Measurements from ENCODE around the gene CTNNA3. TPM values are rescaled to one million over a fixed set of nuclear protein-coding genes. Genes with fewer than 3 reads are reported as not detected.

CTNNA3 gene
- polyA plus RNA-seq, 3 donors = 0.05 to 0.09 TPM; not detected in 1

DNA sequence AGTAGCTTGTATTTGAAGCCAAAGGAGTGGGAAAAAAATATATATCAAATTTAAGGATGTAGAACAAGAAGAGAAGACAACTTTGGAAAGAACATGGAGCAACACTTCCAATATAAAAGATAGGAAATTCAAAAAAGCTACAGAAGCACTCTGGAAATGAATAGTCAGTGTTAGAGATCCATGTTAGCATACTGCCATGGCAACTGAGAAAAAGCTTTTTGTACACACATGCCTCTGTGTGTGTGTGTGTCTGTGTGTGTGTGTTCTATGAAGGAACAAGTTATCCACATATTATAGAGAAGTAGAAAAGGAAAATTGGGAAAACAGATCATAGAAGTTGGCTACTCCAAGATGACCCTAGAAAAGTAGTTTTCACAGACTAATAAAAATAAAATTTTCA lies 673.9 kb downstream of the CTNNA3 start:
- H3K27ac ChIP-seq (ENCODE audit: low read depth, low read length) = no peak overlapping the region

DNA sequence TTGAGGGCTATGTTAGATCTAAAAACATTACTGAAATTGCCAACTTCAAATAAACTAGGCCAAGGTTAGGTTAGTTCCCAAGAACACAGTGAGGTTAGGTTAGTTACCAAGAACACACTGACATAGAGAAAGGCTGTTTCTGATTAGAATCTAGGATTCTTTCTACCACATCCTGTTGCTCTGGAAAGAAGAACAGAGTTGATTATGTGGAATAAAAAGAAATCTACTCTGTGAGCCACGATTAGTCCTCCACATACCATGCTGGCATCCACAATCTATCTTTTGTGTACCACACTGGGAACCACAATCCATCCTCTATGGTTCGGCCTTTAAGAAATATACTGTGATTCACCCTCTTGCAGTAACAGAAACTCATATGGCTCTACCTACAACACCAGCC lies 678.8 kb downstream of the CTNNA3 start:
- H3K27ac ChIP-seq (ENCODE audit: low read depth, low read length) = no peak overlapping the region
- 76 to 90% (median 87%) methylated on average over 2 of the region's 2 CpGs for WGBS, 3 donors

DNA sequence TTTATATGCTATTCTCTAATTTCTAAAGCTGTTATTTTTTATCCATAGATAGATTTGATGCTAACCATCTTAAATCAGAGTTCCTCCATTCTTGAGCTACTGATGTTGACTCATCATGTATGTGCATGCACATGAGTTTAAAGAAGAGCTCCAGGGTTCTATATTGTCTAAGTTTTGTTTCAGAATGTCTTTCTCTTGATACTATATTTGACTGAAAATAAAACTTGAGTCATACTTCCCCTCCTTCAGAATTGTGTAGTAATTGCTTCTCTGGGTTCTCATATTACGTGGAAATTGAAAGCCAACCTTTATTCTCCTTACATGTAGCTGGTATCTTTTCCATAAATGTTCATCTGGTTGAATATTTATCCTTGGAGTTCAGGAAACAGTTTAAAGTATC lies 680.8 kb downstream of the CTNNA3 start:
- WGBS, 3 donors = 56 to 62% (median 60%) methylated on average over 1 of the region's 1 CpG
- no peak overlapping the region for H3K27ac ChIP-seq (ENCODE audit: low read depth, low read length)

DNA sequence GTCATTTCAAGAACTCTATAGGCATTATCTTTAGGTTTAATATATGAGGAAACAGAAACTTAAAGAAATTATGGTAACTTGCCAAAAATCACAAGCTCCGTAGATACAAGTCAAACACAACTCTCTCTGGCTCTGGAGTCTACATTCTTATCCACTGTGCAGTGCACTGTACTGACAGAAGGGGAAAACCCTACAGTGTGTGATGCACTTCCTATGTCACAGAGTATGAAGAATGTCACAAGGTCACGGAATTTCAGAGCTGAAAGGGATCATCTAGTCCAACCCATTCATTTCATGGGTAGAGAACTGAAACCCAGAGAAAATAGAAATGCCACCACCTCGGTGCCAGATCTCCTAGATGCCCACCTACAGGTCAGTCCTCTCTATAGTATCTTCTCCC lies 684.0 kb downstream of the CTNNA3 start:
- H3K27ac ChIP-seq (ENCODE audit: low read depth, low read length) = no peak overlapping the region
- 75 to 78% (median 76%) methylated on average over 3 of the region's 3 CpGs for WGBS, 3 donors

DNA sequence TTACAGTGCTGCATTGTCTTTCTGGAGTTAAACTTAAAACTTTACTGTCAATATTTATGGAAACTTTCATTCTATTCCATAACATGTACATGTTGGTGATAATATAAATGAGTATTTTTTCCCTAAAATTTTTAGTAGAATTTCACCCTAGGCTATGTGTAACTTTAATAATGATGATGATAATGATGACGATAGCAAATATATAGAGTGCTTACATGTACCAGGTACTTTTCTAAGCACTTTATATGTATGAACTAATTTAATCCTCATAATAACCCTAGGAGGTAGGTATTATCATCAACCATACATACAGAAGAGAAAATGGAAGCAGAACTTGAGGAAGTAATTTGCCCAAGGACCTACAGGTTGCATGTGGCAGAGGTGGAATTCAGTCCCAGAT lies 684.5 kb downstream of the CTNNA3 start:
- WGBS, 3 donors = 95 to 97% (median 97%) methylated on average over 1 of the region's 1 CpG
- no peak overlapping the region for H3K27ac ChIP-seq (ENCODE audit: low read depth, low read length)

DNA sequence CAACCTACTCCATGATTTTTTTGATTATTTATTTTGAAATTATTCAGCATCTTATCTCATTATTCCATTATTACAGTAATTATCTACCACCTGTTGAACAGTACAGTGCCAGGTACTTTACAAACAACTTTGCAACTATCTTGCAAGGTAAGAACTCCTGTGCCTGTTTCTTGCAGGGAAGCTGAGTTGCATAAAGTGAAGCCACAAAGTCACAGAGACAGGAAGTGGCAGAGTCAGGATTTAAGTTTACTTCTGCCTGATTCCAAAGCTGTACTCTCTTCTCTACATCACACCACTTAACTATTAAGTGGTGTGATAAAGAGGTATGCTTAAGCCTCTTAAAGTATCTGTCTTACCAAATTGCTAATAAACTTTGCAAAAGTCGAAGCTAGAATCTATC lies 690.0 kb downstream of the CTNNA3 start:
- H3K27ac ChIP-seq (ENCODE audit: low read depth, low read length) = no peak overlapping the region
- 39 to 87% (median 54%) methylated on average over 1 of the region's 1 CpG for WGBS, 3 donors

DNA sequence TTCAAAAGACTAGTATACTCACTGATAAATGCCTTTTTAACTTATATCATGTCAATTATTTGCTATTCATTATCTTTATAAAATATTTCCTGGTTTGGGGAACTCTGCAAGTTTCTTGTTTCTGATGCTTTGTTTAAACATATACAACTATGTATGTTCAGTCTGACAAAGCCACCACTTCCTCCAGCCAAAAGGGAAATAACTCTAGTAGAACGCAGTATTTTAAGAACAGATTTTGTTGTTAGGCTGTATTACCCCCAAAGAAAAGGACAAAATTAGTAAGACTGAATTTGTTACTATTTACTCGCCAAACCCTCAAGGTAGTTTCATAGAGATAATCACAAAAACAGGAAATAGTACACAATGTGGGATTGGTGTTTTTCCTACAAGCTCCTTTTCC lies 691.3 kb downstream of the CTNNA3 start:
- H3K27ac ChIP-seq (ENCODE audit: low read depth, low read length) = no peak overlapping the region
- WGBS, 3 donors = 46 to 84% (median 52%) methylated on average over 2 of the region's 2 CpGs

DNA sequence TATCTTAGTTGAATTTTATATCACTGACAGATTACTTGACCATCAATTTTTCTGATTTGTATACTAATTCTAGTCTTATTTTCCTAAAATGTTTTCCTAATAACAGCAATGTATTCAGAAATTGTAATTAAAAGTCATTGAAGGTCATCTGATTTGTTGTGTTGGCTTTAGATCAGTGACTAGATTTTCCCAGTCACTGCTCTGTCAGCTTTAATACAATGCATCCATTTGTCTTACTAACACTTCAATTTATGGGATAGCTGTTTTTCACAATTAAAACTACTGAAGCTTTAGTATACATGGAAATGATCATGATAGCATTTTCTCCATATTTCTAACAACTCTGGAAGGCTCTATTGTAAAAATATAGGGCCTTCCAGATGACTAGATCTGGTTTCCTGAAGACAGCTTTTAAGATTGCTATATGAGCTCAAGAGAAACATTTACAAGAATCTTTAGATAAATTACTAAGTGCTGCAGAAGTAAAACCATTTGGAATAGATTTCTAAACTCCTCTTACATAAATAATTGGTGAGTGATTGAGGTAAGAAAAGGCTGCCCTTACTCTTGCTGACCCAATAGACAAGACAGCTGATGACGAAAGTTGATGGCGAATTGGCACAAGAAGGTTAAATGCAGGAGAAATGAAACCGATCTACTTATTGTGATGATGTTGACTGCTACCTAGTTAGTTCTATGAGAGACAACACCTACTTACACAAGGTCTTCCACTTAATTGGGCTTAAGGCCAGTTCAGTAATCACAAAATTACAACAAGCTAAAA lies 696.0 kb downstream of the CTNNA3 start:
- no peak overlapping the region for H3K27ac ChIP-seq (ENCODE audit: low read depth, low read length)
- WGBS, 3 donors = 88 to 97% (median 91%) methylated on average over 3 of the region's 3 CpGs

DNA sequence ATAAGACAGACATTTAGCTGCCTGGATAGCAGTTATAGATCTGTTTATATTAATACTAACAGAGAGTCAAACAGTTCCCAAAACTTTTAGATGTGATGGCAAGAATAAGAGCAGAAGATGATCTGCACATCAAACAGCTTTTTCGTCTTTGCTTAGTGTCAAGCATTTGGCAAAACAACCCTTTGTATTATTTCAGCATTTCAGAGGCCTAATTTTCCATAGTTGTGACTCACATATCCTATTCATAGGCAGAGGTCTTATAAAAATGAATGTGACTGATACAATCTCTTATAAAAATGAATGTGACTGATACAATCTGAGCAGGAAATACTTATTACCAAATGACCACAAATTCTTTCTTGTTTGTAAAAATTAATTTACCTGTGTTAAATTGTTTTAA lies 699.0 kb downstream of the CTNNA3 start:
- WGBS, 3 donors = 51 to 84% (median 53%) methylated on average over 1 of the region's 1 CpG
- H3K27ac ChIP-seq (ENCODE audit: low read depth, low read length) = no peak overlapping the region

DNA sequence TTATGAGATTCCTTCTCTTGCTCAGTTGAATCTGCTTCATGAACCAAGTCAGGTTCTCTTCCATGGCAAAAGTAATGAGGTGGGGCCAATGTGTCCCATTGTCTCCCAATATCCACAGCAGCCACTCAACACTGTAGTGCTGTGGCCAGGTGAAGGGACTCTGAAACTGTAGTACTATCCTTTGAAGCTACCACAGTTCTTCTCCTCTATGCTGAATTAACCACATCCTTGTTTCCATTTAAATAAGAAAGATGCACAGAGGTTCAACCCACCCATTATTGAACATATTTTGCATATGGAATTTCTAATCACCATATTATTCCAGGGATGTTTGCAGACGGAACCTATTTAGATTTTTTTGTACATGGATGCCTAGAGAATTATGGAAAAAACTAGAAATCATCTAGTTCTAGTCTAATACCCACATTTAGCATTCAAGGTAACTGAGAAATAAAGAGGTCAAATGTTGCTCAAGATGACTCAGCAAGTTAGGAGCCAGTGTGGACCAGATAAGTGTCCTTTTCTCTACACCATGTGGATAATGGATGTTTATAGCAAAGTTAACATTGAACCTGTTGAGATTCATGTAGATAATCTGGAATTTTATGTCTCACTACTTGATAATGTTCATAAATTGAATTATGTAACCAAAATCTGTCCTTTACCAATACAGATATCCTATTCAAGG lies 705.7 kb downstream of the CTNNA3 start:
- no peak overlapping the region for H3K27ac ChIP-seq (ENCODE audit: low read depth, low read length)
- 69 to 84% (median 76%) methylated on average over 1 of the region's 1 CpG for WGBS, 3 donors

DNA sequence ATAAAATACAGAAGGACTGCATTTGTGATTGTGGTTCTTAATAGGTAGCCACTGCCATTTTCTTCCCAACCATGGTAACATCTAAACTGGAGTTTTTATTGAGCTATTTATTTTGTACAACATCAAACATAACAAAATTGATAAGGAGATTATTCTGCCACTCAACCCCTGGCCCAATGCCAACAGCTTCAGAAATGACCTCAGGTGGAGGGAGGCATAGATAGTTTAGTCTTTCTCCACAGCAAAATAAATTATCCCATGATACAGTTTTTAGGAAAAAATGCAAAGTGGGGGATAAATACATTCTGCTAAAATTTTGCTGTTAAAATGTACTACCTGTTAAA lies 712.5 kb downstream of the CTNNA3 start:
- no peak overlapping the region for H3K27ac ChIP-seq (ENCODE audit: low read depth, low read length)

DNA sequence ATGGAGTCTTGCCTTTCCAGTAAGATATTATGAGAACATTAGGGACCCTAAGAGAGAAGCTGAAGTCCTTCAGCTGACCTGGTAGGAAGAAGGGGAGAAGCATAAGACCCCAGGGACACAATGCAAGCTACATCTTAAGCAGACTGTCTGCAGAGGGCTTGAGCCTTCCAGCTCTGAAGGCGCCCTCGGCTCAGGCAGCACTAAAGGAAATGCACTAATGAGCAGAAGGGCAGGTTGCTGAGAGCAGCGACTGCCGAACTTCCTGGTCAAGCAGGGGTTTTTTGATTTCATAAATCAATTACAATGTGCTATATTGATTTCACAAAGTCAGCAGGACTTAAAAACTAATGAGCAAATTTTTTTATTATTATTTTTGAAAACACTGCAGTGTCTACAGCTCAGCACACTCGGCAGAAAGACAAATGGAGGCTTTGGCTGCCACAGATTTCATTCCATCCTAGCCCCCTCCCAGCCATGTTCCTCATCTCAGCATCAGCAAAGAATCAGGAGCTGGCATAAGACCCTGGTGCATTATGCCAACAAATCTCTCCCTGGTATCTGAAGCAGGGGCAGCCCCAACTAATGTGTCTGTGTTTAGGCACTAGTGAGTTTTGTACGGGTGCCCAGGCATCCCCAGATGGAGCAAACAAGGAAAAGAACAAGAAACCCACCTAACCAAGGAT lies 713.1 kb downstream of the CTNNA3 start:
- H3K27ac ChIP-seq (ENCODE audit: low read depth, low read length) = no peak overlapping the region
- 20 to 38% (median 38%) methylated on average over 6 of the region's 6 CpGs for WGBS, 3 donors

DNA sequence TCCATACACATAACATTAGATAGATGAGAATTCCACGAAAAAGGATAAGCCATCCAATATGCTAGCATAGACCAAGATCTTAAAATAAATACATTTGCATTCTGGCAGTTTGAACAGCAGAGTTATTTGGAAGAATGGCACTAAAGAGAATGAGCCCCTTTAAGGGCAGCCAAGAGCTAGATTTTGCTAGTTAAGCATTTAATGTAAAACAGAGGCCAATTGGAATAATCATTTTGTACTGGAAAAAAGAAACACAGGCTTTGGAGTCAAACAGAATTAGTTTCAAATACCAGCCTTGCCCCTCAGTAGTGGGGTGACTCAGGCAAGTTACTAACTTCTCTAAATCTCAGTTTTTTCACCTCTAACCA lies 714.0 kb downstream of the CTNNA3 start:
- no peak overlapping the region for H3K27ac ChIP-seq (ENCODE audit: low read depth, low read length)
- 86 to 94% (median 89%) methylated on average over 1 of the region's 1 CpG for WGBS, 3 donors

DNA sequence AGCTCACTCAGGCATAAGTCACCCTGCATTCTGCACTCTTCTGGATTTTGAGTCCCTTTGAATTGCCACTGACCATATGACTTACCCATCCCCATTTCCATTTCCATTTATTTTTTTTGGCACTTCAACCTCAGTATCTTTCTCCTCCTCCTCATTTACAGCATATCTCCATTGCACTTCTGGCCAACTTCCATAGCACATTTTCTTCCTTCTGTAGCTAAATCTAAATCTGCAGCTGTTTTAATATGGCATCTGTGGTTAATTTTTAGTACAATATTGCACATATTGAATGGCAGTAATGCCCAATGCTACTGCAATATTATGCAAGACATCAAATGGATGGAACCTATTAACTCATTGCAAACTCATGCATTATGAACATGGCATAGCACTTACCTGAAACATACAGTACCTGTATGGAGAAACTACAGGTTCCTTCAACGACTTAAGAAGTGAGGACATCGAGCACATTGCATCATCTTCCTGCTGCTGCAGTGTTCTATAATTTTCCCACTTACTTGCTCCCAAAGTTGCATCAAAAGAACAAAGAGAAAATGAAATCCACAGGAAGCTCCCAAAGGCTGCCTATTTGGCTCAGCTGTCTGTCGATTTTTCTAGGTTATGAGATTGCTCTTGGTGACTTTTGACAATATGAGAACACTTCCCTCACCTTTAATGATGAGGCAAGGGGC lies 714.5 kb downstream of the CTNNA3 start:
- H3K27ac ChIP-seq (ENCODE audit: low read depth, low read length) = no peak overlapping the region
- WGBS, 3 donors = 68 to 87% (median 74%) methylated on average over 3 of the region's 3 CpGs

DNA sequence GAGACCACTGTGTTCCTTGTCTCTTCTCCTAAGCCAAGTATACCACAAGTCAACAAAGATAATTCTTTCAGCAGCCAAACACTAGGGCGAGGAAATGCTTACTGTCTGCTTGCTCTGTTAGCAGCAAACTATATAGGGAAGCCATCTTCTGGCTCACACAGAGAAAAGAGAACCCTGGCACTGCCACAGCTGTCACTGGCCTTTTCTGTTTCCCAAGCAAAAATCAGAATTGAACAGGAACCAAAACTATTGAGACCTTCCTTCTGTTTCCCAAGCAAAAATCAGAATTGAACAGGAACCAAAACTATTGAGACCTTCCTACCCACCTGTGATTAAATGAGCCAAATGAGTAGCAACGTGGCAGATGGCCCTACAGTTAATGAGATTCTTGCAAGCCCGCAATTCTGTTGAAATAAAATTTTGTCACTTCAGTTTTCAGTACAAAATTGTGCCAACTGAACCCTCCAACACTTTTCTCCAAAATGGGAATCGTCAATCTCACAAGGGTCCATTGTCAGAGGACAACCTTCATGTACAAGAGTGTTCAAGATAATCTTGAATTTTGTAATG lies 715.7 kb downstream of the CTNNA3 start:
- no peak overlapping the region for H3K27ac ChIP-seq (ENCODE audit: low read depth, low read length)
- 86 to 88% (median 86%) methylated on average over 4 of the region's 4 CpGs for WGBS, 3 donors

DNA sequence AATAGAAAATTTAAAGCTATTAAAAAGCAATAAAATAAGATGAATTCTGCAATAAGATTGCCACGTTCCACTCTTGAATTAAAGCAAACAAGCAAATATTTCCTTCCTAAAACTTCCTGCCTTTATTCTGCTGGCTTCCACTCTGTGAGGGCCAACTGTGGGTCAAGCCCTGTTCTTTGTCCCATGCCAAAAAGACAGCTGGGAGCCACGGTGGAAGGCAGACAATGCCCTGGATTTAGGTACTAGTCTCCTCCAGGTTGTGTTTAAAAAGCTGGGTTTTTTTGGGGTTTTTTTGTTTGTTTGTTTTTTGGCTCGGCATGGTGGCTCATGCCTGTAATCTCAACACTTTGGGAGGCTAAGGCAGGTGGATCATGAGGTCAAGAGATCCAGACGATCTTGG lies 731.0 kb downstream of the CTNNA3 start:
- no peak overlapping the region for H3K27ac ChIP-seq (ENCODE audit: low read depth, low read length)
- WGBS, 3 donors = 56 to 72% (median 59%) methylated on average over 4 of the region's 4 CpGs

DNA sequence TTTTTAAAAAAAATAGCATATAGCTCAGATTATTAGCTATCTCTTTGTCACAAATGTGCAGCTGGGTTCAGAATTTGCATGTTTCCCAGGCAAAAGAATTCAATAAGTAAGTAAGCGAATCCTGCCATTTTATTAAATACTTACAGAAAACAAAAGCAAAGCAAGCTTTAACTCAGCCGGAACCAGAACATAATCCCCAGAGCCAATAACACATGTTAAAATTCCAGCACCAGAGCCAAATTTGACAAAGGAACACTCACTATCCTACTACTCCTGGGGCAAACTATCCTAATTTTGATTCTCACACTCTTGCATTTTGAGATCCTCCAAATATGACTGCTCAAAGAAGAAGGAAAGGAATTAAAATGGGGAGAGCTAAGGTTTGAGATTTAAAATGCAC lies 737.5 kb downstream of the CTNNA3 start:
- H3K27ac ChIP-seq (ENCODE audit: low read depth, low read length) = no peak overlapping the region
- WGBS, 3 donors = 55 to 78% (median 64%) methylated on average over 2 of the region's 2 CpGs

DNA sequence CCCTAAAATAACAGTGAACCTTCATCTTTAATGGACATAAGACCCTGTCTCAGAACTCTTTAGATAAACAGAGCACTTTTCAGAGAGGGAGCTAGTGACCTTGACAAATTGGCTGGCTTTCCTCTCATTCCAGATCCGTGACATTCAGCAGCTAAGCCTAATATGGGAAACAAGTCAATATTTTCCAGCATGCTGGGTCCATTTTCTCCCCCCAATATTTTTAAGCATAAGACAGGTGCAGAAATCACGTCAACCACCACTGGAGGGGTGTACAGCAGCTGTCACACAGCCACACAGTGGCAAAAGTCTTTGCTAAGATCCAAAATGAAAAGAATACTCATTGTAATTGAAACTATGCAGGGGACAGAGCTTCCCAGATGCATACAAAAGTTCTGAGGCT lies 744.1 kb downstream of the CTNNA3 start:
- no peak overlapping the region for H3K27ac ChIP-seq (ENCODE audit: low read depth, low read length)
- 17 to 72% (median 64%) methylated on average over 2 of the region's 2 CpGs for WGBS, 3 donors

DNA sequence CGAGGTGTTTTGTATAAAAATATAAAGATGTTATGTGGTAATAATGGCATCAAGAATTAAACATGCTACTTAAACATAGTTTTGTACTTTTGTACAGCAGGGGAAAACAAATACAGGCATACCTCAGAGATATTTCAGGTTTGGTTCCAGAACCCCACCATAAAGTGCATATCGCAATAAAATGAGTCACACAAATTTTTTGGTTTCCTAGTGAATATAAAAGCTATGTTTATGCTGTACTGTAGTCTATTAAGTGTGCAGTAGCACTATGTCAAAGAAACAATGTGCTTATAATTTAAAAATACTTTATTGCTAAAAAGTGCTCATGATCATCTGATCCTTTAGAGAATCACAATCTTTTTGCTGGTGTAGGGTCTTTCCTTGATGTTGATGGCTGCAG lies 752.4 kb downstream of the CTNNA3 start:
- no peak overlapping the region for H3K27ac ChIP-seq (ENCODE audit: low read depth, low read length)
- WGBS, 3 donors = 71 to 95% (median 91%) methylated on average over 2 of the region's 2 CpGs

All from adipose tissue (tissue), 3 donors.